IMR-90 (cell line): ENCODE measurements around the gene TMEM43.

ENCODE experiments used
- CTCF ChIP-seq: conservative IDR thresholded peaks from 2 replicates; pipeline ENCODE4 v1.5.1; 2012; ENCODE audit warnings: mild to moderate bottlenecking, low read depth, low read length, improper control_type of control experiment
- MXI1 ChIP-seq: IDR thresholded peaks from 2 replicates; pipeline ENCODE4 v1.6.1; 2012; ENCODE audit warnings: low read depth, mild to moderate bottlenecking, low read length, moderate library complexity, borderline replicate concordance
- NFE2L2 ChIP-seq: fragments of 150-350 bp; IDR thresholded peaks from 2 replicates; pipeline ENCODE4 v1.6.1; 2016; ENCODE audit warnings: low read depth, mild to moderate bottlenecking, low read length
- POLR2A ChIP-seq: IDR thresholded peaks from 2 replicates; pipeline ENCODE4 v1.6.1; 2012; ENCODE audit warnings: mild to moderate bottlenecking, low read depth, low read length
- RAD21 ChIP-seq: IDR thresholded peaks from 2 replicates; pipeline ENCODE4 v1.6.1; 2012; ENCODE audit warnings: low read length, improper control_type of control experiment
- RCOR1 ChIP-seq: IDR thresholded peaks from 2 replicates; pipeline ENCODE4 v1.6.1; 2012; ENCODE audit warnings: mild to moderate bottlenecking, low read length, improper control_type of control experiment; ENCODE audit not compliant: insufficient replicate concordance
- SMC3 ChIP-seq: fragments of 150-350 bp; IDR thresholded peaks from 2 replicates; pipeline ENCODE4 v1.6.1; 2016; ENCODE audit warnings: low read depth, mild to moderate bottlenecking, antibody characterized with exemption, low read length, moderate library complexity
- USF2 ChIP-seq: fragments of 150-350 bp; IDR thresholded peaks from 2 replicates; pipeline ENCODE4 v1.6.1; 2017; ENCODE audit warnings: mild to moderate bottlenecking, antibody characterized with exemption, low read length, low read depth

- TF ChIP-seq RAD21 (no peak), CTCF (no peak), POLR2A (no peak), NFE2L2 (no peak), SMC3 (no peak), MXI1 (no peak), RCOR1 (no peak), USF2 (no peak)
These were observed 10.7 kb downstream of the TMEM43 start for GRCh38 chr3:14135581-14135980.
